Activated gamma-delta T cell (primary cell): ENCODE data around the gene PSMA6.
"Not testable (repeated sequence)": the region's sequence is repeated elsewhere in the genome, so short reads cannot be mapped to it uniquely, and the experiment has no call there.

ENCODE experiments used
- DNase-seq: peaks from one replicate; lab custom pipeline; 2025; lab: John Stamatoyannopoulos, UW
- total RNA-seq, 2 donors: gene quantifications; one replicate each; lab custom pipeline; 2026; lab: John Stamatoyannopoulos, UW

PSMA6 gene
- total RNA-seq = 15.5 to 21.6 reads per million in 2 donors

DNA sequence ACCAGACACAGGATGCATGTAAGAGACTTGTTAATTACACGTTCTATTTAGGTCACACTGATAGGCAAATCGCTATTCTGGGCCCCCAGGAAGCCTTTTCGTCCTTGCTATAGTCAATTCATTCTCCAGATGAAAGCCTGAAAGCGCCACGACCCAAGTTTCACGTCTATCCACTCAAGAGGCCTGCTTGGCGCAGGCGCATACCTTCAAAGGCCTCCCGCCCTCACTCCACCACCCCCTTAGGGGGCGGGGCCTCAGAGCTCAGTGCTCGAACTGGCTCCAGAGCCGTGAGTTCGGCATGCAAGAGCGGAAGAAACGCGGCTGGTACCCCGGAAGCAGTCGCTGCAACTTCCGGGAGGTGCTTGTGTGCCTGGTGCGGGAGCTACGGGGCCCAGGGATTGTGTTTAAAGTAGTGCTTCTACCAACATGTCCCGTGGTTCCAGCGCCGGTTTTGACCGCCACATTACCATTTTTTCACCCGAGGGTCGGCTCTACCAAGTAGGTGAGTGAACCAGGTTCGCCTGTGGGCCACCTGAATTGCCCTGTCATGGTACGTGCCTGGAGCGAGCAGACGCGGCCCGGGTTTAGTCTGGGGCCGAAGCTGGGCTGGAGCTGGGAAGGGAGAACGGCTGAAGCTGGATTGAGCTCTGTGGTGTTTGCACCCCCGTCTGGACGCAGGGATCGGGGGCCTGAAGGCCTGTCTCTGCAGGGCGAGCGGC, at the start of gene PSMA6:
TSS of gene PSMA6 (plus strand) at position 332 of the 719 bp plus-strand sequence. CDS start at position 427, 95 bp downstream.
- peak; percentile 83 for DNase-seq

DNA sequence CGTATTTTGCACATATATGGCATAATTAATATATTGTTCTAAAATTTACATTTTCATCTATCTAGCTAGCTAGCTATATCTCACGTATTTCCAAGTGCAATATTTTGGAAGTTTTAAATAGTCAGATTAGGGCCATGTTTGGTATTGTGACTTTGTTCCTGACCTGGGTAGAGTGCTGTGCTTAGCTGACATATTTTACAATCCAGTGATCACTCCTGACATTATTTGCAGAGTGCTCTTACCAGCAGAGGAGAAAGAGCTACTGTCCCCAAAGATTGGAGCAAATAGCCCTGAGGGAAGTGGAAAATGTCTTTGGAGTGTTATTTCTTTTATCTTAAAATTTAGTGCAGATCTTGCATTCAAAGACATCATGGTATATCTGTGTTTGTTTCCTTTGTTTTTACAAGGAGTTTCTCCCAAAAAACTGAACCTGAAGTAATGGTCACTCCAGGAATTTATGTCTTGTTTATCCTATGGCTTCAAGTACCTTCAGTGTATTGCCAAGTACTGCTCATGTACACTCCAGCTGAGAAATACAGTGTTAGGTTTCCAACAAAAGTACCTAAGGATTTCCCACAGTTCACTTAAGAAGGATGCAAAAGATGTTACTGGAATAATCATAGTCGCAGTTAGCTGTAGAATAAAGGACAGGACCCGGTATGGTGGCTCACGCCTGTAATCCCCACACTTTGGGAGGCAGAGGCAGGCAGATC, 49.4 kb upstream of the PSMA6 start:
- DNase-seq = no peak

GRCh38 chr14:35243956-35244355, 48.2 kb upstream of the PSMA6 start:
- DNase-seq = no peak

GRCh38 chr14:35244542-35244941, 47.6 kb upstream of the PSMA6 start:
- DNase-seq = no peak

GRCh38 chr14:35245051-35245450, 47.1 kb upstream of the PSMA6 start:
- no peak for DNase-seq

- DNase-seq = no peak
These were observed 44.3 kb upstream of the PSMA6 start for GRCh38 chr14:35247777-35248475.

GRCh38 chr14:35248476-35248788, 43.8 kb upstream of the PSMA6 start:
- DNase-seq = no peak

- DNase-seq = no peak
These were observed 41.9 kb upstream of the PSMA6 start for GRCh38 chr14:35250319-35250718.

DNA sequence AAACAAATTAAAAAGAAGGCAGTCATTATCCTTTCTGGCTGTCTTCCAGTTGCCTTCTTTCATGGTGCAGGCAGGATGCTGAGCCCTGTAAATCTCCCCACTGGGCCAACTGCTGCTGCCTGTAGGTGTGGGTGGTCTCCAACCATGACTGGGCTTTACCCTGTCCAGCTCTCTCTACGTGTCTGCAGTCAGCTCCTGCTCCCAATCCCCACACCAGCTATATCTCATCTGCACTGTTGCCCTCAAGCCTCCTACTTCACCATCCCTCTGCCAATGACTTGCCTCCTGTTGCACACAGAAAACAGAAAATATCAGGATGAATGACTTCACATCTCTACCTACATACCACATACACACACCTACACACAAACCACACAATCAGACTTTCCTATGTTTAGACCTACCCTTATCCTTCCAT, 39.7 kb upstream of the PSMA6 start:
- no peak for DNase-seq

GRCh38 chr14:35253056-35253455, 39.1 kb upstream of the PSMA6 start:
- DNase-seq = not testable (repeated sequence)

DNA sequence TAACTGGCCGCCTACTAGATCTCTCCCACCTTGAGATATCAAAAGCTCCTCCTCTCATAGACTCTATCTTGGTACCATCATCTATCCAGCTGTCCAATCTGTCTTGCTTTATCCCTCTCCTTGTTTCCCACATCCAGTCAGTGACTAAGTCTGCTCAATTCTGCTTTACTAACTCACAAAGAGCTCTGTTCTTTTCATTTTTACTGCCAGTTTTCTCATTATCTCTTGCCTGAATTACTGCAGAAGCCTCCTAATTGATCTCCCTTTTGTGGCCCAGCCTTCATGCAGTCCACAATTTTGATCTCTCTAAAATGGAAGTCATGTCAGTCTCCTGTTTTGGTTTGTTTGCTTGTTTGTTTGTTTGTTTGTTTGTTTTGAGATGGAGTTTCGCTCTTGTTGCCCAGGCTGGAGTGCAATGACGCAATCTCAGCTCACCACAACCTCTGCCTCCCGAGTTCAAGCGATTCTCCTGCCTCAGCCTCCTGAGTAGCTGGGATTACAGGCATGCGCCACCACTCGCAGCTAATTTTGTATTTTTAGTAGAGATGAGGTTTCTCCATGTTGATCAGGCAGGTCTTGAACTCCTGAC, 38.1 kb upstream of the PSMA6 start:
- DNase-seq = not testable (repeated sequence)

DNA sequence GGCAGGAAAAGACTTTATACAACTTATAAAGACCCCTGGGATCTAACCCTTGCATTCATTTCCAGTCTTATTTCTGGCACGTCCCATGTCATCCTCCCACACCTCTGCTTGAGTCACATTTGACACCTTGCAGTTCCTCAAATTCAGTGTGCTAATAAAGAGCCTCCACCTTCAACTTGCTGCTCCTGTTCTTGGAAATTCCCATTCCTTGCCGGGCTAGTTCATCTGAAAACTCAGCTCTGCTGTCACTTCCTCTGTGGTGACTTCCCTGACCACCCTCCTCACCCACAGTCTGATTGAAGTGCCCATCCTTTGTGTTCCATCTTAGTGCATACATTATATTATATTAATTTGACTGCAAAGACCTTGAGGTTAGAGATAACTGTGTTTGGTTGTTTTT, 37.4 kb upstream of the PSMA6 start:
- no peak for DNase-seq

GRCh38 chr14:35255711-35256110, 36.5 kb upstream of the PSMA6 start:
- DNase-seq = no peak

GRCh38 chr14:35257809-35258208, 34.4 kb upstream of the PSMA6 start:
- DNase-seq = no peak

- no peak for DNase-seq
These were observed 33.8 kb upstream of the PSMA6 start for GRCh38 chr14:35258420-35258819.

DNA sequence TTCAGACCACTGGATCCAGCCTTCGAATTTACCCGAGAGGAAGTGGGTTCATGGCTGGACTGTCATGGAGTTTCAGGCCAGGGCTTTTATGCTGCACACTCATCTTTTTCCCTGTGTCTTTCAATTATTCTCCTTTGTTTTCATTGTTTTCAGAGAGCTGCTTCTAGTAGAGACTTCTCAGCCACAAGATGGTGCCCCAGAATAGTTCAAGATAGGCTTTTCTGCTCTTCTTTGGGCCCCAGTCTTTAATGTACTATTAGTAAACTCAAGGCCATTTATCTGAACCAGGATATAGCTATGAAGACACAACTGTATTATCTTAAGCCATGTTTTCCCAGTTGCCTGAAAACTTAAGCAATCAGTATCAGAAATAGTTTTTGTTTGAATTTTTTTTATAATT, 30.4 kb upstream of the PSMA6 start:
- no peak for DNase-seq

DNA sequence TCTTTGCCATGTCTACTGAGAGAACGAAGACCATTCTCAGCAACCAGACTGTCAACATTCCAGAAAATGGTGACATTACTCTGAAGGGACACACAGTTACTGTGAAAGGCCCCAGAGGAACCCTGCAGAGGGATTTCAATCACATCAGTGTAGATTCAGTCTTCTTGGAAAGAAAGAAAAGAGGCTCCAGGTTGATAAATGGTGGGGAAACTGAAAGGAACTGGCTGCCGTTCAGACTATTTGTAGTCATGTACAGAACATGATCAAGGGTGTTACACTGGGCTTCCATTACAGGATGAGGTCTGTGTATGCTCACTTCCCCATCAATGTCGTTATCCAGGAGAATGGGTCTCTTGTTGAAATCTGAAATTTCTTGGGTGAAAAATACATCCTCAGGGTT, 29.7 kb upstream of the PSMA6 start:
- no peak for DNase-seq

- DNase-seq = no peak
These were observed 23.2 kb upstream of the PSMA6 start for GRCh38 chr14:35268946-35269345.

DNA sequence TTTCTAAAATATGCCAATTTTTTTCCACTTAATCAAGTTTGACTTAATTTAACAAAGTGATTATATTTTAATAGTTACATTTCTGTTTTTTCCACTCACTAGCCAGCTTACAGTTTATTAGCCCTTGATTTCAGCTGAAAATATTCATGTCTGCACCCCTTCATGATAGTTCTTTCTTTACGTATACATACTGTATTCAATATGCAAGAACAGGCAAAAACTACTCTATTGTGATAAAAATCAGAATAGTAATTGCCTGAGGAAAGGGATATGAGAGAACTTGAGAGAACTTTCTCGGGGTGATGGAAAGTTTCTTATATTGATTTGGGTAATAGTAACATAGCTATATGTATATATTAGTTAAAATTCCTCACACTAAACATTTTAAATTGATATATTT, 17.4 kb upstream of the PSMA6 start:
- no peak for DNase-seq

DNA sequence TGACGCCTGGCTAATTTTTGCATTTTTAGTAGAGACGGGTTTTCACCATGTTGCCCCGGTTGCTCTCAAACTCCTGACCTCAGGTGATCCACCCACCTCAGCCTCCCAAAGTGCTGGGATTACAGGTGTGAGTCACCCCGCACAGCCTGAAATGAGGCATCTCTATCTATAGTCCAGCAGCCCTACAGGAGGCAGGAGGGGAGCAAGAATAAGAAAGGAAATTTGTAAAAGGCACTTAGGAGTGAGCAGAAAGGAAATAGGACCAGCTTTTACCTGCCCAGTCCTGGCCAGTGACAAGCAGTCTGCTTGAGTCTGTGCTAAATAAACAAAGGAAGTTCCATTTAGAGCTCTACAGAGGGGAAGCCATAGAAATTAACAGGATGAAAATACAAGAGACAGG, 15.0 kb upstream of the PSMA6 start:
- no peak for DNase-seq

DNA sequence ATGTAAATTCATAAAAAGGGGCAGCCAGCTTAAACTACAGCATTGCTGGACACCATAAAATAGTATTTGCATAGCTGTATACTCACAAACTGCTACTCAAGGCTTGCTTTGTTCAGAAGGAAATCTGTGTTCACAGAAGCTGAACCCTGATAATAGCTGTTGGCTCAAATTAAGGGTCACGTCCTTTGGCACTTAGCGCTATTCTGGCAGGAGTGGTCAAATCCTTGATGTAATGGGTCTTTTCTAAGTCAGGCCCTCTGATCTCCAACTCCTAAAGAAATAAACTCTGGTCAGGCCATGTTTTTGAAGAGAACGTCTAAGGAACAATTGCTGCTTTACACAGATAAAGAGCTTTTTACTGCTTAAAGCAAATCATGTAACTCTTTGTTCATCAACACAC, 12.8 kb upstream of the PSMA6 start:
- no peak for DNase-seq

GRCh38 chr14:35281341-35281740, 10.8 kb upstream of the PSMA6 start:
- DNase-seq = no peak

DNA sequence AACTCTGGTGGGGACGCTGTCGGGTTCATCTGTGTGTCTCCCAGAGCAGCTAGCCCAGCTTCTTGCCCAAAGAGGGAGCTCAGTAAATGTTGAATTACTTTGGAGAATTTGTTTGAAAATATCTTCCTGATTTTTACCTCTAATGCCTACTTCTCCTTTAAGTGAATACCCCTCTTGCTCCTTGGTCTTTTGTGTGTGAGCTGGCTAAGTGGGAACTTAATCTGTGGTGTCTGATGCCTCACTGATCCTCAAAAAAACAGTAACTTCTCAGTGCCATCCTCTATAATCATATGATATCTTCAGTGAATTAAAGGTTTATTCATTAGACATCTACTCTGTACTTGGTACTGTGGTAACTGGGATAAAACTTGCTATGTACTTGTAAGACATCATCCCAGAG, 7.7 kb upstream of the PSMA6 start:
- DNase-seq = no peak
